HUDEP-2 (cell line): ENCODE results near the gene RHOF.
"Not testable (repeated sequence)": the region's sequence is repeated elsewhere in the genome, so short reads cannot be mapped to it uniquely, and the experiment has no call there.

Source experiments
- DNase-seq, 76 experiments: peaks; one replicate each; lab custom pipeline; 2025; ENCODE audit not compliant: unreplicated experiment in 76 of 76; lab: John Stamatoyannopoulos, UW

Gene RHOF

DNA sequence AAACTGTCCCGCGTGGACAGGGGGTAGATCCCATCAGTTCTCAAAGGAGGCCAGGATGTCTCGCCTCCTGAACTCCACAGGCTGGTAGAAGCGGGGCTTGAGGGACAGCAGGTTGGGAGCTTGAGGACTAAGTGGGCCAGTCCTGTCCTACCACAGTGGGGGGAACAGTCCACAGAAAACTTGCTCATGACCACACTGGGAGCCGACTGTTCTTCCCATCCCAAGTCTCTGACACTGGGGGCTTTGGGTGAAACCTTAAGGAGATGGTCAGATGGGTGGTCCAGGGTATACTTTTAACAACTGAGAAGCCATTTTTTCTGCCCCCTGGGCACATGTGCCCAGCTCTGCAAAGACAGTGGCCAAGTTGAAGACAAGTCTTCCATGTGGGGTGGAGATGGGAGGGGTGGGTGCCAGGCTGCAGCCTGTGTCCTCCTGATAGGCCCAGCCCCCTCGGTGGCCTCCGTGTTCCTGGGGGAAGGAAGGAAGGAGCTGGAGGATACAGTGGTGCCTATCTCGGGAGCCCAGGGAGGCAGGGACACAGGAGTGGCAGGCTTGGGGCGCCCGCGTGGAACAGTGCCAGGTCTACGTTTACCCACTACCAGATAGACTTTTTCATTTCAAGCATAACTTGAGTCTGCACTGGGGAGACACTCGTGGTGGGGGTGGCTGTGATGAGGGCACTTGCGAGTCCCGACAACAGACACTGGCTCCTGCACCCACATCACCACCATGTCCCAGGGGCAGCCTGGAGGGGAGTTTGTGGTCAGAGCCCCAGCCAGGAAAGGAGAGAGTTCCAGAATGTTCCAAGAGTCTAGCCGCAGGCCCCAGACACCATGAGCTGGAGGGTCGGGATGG, 14.7 kb downstream of the RHOF start:
- DNase-seq, result peak in 52 of 76 experiments; percentile 8 to 69 (median 44)

DNA sequence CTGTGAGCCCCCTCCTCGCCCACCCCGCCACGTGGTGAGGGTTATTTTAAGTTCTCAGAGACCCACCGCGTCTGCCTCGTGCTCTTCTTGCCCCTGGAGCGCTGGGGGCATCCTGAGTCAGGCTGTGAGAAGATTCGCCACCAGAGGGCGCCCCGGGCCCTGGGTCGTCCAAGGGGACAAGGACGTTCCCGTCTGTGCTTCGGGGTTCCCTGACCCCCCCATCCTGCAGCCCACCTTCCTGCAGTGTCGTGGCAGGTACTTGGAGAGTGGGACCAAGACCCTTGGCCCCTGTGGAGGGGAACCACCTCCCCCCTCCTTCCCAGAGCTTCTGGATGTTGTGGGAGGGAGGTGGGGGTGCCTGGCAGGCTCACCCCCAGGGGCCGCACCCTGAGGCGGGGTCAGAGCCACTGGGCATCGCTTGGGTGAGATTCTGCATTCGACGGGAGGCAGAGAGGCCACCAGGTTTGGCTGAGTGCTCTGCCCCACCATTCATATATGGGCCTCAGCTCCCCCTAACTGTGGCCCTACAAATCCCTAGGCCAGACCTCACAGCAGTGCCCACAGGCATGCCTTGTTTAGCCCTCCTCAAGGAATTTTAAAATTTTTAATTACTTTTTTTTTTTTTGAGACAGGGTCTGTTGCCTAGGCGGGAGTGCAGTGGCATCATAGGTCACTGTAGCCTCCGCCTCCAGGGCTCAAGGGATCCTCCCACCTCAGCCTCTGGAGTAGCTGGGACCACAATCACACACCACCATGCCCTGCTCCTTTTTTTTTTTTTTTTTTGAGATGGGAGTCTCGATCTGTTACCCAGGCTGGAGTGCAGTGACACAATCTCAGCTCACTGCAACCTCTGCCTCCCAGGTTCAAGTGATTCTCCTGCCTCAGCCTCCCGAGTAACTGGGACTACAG, 17.0 kb downstream of the RHOF start:
- peak in 67 of 76 experiments; percentile 2 to 85 (median 63) for DNase-seq

DNA sequence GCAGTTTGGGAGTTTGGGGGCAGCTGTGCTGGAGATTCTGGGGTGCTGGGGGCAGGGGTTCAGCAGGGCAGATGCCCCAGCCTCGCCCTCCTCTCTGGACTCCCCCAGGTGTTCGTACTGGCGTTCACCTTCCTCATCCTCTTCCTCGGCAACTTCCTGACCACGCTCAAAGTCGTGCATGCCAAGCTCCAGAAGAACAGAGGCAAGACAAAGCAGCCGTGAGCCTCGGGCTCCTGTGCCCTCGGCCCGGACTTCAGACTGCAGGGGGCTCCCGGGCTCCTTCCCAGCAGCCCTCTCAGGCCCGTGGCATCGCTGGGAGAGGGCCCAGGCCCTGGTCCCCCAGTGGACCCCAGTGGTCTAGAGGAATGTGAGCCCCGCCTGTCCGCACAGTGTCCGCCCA, 18.0 kb downstream of the RHOF start:
- DNase-seq, result no peak

DNA sequence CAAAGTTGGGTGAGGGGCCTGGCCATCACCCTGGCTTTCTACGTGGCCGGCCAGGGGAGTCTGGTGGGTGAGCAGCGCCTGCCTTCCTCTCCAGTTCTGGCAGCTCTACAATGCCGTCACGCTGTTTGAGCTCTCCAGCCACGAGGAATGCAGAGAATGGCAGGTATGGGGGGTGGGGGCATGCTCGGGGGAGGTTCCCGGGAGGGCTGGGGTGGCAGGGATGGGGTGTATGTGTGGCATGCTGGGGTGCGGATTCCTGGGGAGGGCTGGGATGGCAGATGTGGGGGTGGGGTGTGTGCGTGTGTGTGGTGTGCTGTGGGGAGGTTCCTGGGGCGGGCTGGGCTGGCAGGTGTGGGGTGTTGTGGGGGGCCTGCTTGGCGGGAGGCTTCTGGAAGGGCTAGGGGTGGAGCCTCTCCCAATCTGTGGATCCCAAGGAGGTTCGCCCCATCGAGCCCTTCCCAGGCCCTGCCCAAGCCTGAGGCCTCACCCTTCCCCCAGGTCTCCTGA, 18.5 kb downstream of the RHOF start:
- no peak for DNase-seq

DNA sequence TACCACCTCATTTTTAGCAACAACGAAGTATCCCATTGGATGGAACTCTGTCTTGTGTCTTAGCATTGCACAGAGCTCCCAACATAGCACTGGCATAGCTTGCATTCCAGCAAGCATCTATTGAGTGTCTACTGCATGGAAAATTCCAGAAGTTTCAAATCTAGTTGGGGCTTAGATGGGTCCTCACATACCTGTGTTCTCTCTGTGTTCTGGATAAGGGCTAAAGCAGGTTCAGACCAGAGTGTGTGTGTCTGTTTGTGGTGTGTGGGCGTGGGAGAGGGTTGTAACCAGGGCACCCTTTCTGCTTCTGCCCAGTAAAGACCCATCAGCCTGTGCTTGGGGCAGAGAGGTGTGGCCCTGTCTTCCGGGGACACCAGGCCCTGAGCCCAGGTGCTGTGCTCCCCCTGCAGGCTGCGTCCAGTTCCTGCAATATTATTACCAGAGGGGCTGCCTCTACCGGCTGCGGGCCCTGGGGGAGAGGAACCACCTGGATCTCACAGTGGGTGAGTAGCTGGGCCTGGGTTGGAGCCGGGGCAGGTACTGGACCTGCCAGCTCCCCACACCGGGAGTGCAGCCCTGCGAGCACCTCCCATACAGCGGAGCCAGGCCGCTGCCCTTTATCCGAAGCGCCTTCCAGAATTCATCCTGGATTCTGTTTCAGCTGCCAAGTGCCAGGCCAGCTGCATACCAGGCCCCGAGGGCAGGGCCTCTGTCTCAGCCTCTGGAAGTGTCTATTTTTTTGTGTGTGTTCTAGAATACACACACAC, 20.3 kb downstream of the RHOF start:
- peak in 72 of 76 experiments; percentile 18 to 85 (median 71) for DNase-seq

DNA sequence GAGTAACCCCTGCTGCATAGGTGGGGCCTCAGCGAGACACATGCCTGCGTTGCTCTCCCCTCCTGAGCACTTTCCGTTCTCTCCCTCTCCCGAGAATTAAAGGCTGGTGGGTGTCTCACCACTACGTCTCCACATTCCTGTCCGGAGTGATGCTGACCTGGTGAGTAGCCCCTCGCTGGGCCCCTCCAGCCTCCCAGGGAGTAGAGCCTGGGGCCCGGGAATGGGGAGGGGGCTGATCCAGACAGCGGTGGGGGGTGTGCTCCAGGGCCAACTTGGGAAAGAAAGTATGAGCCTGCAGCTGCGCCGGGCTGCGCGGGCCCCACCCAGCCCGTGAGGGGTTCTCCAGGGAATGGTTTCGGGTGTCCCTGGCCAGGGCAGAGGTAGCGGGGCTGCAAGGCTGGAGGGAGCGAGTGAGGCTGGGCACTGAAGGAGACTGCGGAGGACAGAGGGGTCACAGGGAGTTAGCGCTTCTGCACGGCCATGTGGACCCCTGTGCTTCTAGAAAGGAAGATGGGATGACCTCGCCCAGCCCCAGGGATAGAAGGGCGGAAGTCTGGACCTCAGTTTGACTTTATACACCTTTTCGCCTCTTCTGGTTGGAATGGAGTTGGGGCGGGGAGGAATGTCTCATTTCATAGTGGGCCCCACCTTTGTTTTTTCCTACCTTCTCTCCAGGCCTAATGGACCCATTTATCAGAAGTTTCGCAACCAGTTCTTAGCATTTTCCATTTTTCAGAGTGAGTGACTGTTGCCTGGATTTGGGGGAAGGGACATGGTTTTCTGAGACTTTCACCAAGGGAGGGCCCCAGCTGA, 22.5 kb downstream of the RHOF start:
- DNase-seq, result no peak

DNA sequence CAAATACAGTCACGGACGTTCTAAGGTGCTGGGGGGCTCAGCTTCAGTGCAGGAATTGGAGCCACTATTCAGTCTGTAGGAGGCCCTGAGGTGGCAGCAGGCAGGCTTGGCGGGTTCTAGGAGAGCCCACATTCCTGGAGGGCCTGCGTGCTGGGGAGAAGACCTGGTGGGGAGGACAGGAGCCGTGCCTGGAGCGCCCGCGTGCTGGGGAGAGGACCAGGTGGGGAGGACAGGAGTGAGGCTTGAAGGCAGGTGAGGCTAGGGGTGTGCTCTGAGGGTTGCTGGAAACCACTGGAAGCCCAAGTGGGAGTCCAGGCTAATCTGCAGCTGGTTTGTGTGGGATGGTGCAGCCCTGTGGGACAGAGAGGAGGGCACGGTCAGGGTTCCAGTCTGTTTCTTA, 23.1 kb downstream of the RHOF start:
- no peak for DNase-seq

DNA sequence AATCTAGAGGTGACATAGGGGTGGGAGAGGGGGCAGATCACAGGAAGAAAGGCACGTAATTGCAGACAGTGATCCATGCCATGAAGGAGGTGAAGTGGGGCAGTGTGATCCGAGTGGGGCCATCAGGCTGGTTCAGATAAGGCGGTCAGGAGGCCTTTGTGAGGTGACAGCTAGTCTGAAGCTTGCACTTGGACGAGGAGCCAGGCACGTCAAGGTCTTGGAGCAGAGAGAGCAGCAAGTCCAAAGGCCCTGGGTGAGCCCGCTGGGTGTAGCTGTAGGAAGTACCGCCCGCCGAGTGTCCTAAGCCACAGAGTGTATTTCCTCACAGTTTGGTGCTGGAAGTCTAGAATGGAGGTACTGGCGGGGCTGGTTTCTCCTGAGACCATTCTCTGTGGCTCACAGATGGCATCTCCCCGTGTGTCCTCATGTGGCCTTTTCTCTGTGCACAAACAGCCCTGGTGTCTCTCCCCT, 23.6 kb downstream of the RHOF start:
- peak in 18 of 76 experiments; percentile 4 to 63 (median 36) for DNase-seq

DNA sequence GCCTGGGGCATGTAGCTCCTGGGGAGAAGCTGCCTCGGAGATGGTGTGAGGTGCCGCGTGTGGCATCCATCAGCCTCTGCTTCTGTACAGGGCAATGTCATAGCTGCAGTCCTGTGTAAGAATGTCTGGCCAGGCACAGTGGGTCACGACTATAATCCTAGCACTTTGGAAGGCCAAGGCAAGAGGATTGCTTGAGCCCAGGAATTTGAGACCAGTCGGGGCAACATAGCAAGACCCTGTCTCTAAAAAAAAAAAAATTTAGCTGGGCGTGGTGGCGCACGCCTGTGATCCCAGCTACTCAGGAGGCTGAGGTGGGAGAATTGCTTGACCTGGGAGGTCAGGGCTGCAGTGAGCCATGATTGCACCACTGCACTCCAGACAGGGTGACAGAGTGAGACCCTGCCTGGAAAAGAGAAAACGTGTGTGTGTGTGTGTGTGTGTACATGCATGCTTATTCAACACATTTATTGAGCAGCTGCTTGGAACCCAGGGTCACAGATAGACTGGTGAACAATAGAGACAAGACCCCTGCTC, 24.1 kb downstream of the RHOF start:
- DNase-seq, result no peak

DNA sequence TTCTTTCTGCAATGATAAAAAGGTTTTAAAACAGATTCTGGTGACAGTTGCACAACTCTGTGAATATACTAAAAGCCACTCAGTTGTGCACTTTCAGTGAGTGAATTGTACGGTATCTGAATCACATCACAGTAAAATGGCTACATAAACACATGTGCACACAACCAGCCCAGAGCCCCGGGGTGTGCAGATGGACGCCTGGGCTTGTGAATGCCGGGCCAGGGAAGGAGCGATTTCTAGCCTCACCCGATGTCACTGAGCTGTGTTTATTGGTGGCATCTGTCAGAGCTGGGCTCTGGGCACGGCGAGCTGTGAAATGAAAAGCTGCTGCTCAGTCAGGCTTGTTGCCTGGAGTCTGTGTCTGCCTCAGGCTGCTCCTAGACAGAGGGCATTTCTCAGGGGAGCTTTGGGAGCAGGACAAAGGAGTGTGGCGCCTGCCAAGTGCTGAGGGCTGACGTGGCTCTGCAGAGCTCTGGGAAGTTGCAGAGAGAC, 25.9 kb downstream of the RHOF start:
- DNase-seq, result no peak

DNA sequence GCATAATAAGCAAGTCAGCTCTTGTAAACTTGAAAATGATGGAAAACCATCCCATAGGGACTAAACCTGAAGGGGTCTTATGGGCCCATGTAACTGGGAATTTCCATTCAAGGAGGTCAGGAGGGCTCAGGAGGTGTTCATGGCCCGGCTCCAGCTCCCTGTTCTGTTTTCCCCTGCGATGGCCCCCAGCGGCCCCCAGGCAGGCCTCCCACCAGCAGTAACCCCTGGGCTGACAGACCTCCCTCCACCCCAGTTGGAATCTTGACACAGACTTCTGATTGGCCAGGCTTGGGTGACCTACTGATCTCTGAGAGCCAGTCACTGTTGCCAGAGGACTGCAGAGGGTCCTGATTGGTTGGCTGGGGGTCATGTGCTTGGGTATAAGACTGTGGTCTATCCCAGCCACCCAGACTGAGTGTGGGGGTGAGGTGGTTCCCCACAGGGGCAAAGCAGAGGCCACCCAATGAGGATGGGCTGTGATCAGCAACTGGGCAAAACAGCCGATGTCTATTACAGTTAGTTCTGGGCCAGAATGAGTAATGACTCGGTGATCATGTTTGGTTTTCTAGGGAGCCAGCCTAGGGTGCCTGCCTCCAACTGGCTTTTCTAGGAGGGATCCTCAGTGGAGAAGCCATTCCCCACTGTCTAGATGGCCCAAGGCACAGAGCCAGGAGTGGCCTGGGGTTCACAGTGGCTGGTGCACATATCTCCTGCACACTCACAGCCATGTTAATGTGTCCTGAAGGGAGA, 27.0 kb downstream of the RHOF start:
- no peak for DNase-seq

DNA sequence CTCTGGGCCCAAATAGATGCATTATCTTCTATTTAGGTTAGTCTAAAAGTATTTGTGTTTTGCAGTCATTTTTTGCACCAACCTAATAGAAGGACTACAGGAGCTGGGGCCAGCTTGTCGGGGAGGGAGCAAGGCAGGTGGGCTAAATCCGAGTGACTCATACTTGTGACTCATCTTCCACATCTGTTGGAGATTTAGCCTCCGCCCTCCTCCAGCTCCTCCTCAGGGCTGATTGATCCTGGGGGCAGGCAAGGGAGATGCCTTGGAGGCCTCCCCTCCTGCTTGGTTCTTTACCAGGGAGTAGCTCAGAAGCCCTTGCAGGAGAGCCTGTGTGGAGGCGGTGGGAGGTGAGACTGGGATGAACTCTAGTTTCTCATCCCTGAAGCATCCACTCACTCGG, 27.9 kb downstream of the RHOF start:
- peak in 6 of 76 experiments; percentile 4 to 35 (median 16) for DNase-seq

DNA sequence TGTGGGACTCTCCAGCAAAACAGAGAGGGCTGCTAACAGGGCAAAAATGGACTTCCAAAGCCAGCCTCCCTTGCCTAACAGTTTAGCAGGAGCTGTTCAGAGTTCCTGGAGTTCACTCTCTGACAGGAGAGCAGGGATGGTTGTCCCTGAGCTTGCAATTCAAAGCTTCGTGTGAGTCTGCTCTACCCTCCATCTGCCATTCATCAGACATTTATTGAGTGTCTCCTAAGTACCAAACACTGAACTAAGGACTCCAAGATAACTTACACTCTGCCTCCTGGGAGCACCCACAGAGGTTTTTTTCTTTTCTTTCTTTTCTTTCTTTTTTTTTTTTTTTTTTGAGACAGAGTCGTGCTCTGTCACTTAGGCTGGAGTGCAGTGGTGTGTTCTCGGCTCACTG, 28.7 kb downstream of the RHOF start:
- no peak for DNase-seq

DNA sequence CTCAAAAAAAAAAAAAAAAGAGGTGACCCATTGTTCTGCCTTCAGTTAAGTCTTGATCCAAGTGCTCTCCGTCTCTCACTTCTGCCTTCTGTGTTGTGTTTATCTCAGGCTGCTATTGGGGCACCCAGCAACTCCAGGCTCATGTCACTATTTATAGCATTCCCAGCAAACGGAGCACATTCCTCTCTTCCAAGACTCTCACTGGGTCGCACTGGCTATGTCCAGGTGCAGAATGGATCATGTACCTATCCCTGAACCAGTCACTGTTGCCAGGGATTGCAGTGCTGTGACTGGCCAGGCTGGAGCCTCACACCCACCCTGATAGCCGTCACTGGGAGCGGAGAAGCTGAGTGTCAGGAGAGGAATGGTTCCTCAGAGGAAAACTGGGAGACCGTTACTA, 31.2 kb downstream of the RHOF start:
- no peak for DNase-seq

DNA sequence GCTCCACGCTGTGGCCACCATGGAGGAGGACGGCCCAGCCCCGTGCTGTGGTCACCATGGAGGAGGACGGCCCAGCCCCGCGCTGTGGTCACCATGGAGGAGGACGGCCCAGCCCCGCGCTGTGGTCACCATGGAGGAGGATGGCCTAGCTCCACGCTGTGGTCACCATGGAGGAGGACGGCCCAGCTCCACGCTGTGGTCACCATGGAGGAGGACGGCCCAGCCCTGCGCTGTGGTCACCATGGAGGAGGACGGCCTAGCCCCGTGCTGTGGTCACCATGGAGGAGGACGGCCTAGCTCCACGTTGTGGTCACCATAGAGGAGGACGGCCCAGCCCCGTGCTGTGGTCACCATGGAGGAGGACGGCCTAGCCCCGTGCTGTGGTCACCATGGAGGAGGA, 35.0 kb downstream of the RHOF start:
- DNase-seq, result not testable (repeated sequence)

DNA sequence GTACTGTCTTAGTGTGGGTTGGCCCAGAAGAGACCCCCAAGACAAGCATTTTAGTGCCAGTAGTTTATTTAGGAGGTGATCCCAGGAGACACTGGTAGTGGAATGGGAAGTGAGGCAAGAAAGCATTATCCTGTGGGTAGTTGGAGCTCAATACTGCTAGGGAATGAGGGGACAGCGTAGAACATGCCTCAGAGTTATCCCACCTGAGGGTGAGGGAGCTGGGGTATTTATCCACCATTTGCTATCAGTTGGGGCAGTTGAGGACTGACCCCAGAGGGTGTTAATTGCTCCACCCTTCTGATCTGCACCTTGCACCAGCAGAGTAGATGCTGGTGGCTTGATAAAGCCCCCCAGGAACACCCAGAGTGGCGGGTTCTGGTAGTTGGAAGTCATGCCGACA, 37.9 kb downstream of the RHOF start:
- no peak for DNase-seq

DNA sequence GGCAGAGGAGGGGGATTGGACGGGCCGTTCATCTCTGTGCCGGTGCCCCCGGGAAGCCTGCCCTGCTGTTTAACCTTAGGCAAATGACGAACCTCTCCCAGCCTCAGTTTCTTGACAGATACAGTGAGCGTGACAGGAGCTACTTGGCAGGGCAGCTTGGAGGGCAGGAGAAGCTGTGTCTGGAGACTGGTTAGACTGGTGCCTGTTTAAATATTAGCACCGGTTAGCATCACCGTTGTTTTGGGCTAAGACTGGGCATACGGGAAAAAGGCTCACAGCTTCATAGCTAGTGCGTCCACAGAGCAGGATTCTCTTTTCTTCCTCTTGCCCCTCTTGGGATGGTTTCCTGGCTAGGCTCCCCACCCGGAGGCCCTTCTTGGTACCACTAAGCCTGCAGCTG, 38.7 kb downstream of the RHOF start:
- DNase-seq, result no peak

DNA sequence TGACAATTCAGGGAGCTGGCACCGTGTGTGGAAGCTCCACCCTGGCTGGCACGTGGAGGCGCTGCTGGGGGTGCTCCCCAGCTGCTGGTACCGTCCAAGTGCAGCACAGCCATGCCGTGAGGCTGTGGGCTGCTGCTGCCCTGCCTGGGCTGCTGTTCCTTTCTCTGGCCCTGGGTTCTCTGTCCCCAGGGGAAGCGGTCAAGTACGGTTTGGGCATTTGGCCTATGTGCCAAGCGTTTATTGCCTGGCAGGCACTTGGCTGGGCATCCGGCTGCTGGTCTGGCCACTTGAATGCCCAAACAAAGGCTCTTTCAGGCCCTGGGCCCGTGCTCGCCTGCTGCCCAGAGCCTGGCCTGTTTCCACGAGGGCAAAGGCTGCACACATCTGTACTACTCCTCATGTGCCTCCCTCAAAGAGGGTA, 39.6 kb downstream of the RHOF start:
- no peak for DNase-seq
